ENCODE results near the gene PVR.
A peak's percentile ranks its signal among the peaks of the same experiment; 100 is the strongest.

Gene PVR

GRCh38 chr19:44661205-44661604 is 17.5 kb downstream of the PVR start (continued):
- TF ChIP-seq, protein P1, sequence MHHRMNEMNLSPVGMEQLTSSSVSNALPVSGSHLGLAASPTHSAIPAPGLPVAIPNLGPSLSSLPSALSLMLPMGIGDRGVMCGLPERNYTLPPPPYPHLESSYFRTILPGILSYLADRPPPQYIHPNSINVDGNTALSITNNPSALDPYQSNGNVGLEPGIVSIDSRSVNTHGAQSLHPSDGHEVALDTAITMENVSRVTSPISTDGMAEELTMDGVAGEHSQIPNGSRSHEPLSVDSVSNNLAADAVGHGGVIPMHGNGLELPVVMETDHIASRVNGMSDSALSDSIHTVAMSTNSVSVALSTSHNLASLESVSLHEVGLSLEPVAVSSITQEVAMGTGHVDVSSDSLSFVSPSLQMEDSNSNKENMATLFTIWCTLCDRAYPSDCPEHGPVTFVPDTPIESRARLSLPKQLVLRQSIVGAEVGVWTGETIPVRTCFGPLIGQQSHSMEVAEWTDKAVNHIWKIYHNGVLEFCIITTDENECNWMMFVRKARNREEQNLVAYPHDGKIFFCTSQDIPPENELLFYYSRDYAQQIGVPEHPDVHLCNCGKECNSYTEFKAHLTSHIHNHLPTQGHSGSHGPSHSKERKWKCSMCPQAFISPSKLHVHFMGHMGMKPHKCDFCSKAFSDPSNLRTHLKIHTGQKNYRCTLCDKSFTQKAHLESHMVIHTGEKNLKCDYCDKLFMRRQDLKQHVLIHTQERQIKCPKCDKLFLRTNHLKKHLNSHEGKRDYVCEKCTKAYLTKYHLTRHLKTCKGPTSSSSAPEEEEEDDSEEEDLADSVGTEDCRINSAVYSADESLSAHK (tag by site-specific recombination; IDR thresholded peaks at IDR 0.05) = no peak

GRCh38 chr19:44661904-44662303 is 18.2 kb downstream of the PVR start:
- no peaks in the 10 kb centered on the region for H3K9me3 ChIP-seq (ENCODE audit: control insufficient read depth, insufficient read depth, low read depth, low read length)
- POLR2A ChIA-PET = interaction anchor here (1.5 kb wide), 1 partner anchor 18 kb away, joined by 8 read pairs; the partner anchor contains the start of gene PVR
- no peak overlapping the region for H3K4me3 ChIP-seq (ENCODE audit: low read depth, low read length)
- H3K27ac ChIP-seq (ENCODE audit: extremely low read depth, low read depth, low read length) = no peak overlapping the region
- no peaks in the 10 kb centered on the region for H3K4me1 ChIP-seq (ENCODE audit: control insufficient read depth, insufficient read depth, low read length)
- no peak for TF ChIP-seq ZNF707 (tag by site-specific recombination; IDR thresholded peaks at IDR 0.05)
- TF ChIP-seq ZNF830 (tag by site-specific recombination; IDR thresholded peaks at IDR 0.05; ENCODE audit: low read depth) = no peak
- TF ChIP-seq, protein P1 (tag by site-specific recombination; IDR thresholded peaks at IDR 0.05) = no peak
- H3K36me3 ChIP-seq (ENCODE audit: control insufficient read depth in 2 of 2, insufficient read depth in 1 of 2, low read length in 2 of 2) = peaks cover 26 to 66% of the 10 kb centered on the region in 2 experiments; a peak in 2 of 3 replicates
- CTCF ChIA-PET = interaction anchor here (0.6 to 3.3 kb wide), 5 partner anchors 11 to 704 kb away, joined by 3 to 15 read pairs (median 4); no protein-coding TSS in a partner anchor

GRCh38 chr19:44662691-44663385 is 19.1 kb downstream of the PVR start:
- TF ChIP-seq SCRT1 (tag by site-specific recombination; IDR thresholded peaks at IDR 0.05; ENCODE audit: borderline replicate concordance) = no peak
- no peak for TF ChIP-seq ZNF174 (tag by site-specific recombination; IDR thresholded peaks at IDR 0.05)
- TF ChIP-seq ZNF221 (tag by site-specific recombination; IDR thresholded peaks at IDR 0.05; ENCODE audit: borderline replicate concordance) = no peak
- TF ChIP-seq FEZF1 (tag by site-specific recombination; IDR thresholded peaks at IDR 0.05) = peak; percentile 18; the same call in 1 of the 2 replicates
- no peak for TF ChIP-seq SP3 (tag by site-specific recombination; IDR thresholded peaks at IDR 0.05)
- CTCF ChIA-PET = interaction anchor here (0.6 to 3.3 kb wide), 7 partner anchors 14 to 111 kb away, joined by 4 to 15 read pairs (median 5); no protein-coding TSS in a partner anchor
- Histone ChIP-seq H3K9me3 (ENCODE audit: control insufficient read depth, insufficient read depth, low read depth, low read length) (no peaks in the 10 kb centered on the region), H3K4me3 (ENCODE audit: low read depth, low read length) (no peak overlapping the region), H3K27ac (ENCODE audit: extremely low read depth, low read depth, low read length) (no peak overlapping the region), H3K4me1 (ENCODE audit: control insufficient read depth, insufficient read depth, low read length) (no peaks in the 10 kb centered on the region), H3K36me3 (ENCODE audit: control insufficient read depth in 2 of 2, insufficient read depth in 1 of 2, low read length in 2 of 2) (peaks cover 25 to 58% of the 10 kb centered on the region in 2 experiments; a peak in 2 of 3 replicates)
- POLR2A ChIA-PET = interaction anchor here (0.6 to 1.5 kb wide), 3 partner anchors 12 to 55 kb away, joined by 5 to 8 read pairs (median 5); partner anchors contain the start of gene PVR

- Histone ChIP-seq H3K4me3 (ENCODE audit: low read depth, low read length) (no peak overlapping the region), H3K4me1 (ENCODE audit: control insufficient read depth, insufficient read depth, low read length) (no peaks in the 10 kb centered on the region), H3K36me3 (ENCODE audit: control insufficient read depth in 2 of 2, insufficient read depth in 1 of 2, low read length in 2 of 2) (peaks cover 25 to 46% of the 10 kb centered on the region in 2 experiments; a peak in 2 of 3 replicates), H3K27ac (ENCODE audit: extremely low read depth, low read depth, low read length) (no peak overlapping the region), H3K9me3 (ENCODE audit: control insufficient read depth, insufficient read depth, low read depth, low read length) (no peaks in the 10 kb centered on the region)
- ChIA-PET CTCF (interaction anchor here (0.7 to 3.3 kb wide), 7 partner anchors 15 to 180 kb away, joined by 3 to 15 read pairs (median 5); no protein-coding TSS in a partner anchor), POLR2A (no interaction called here)
- TF ChIP-seq ZNF555 (tag by site-specific recombination; conservative IDR thresholded peaks at IDR 0.05) (peak; percentile 53), ZNF76 (tag by site-specific recombination; IDR thresholded peaks at IDR 0.05; ENCODE audit: borderline replicate concordance, low read depth) (no peak), ZNF239 (tag by site-specific recombination; IDR thresholded peaks at IDR 0.05) (no peak), RBAK (tag by site-specific recombination; IDR thresholded peaks at IDR 0.05) (0 out of 2 replicates have a peak, but pooled peaks have one; percentile 32), ZNF701 (tag by site-specific recombination; IDR thresholded peaks at IDR 0.05) (no peak), ZBTB1 (tag by site-specific recombination; IDR thresholded peaks at IDR 0.05) (peak; percentile 41; the same call in 1 of the 2 replicates), ZNF433 (tag by site-specific recombination; IDR thresholded peaks at IDR 0.05; ENCODE audit: low read depth) (0 out of 2 replicates have a peak, but pooled peaks have one; percentile 13), ZNF133 (tag by site-specific recombination; IDR thresholded peaks at IDR 0.05) (no peak), ZNF629 (tag by site-specific recombination; IDR thresholded peaks at IDR 0.05) (no peak), ZNF174 (tag by site-specific recombination; IDR thresholded peaks at IDR 0.05) (no peak), ZNF341 (tag by site-specific recombination; IDR thresholded peaks at IDR 0.05; ENCODE audit: low read depth) (no peak), YY1 (tag by site-specific recombination; IDR thresholded peaks at IDR 0.05) (no peak), IKZF3 (tag by site-specific recombination; IDR thresholded peaks at IDR 0.05) (no peak), SCRT1 (tag by site-specific recombination; IDR thresholded peaks at IDR 0.05; ENCODE audit: borderline replicate concordance) (no peak)
- TF ChIP-seq, protein P2, sequence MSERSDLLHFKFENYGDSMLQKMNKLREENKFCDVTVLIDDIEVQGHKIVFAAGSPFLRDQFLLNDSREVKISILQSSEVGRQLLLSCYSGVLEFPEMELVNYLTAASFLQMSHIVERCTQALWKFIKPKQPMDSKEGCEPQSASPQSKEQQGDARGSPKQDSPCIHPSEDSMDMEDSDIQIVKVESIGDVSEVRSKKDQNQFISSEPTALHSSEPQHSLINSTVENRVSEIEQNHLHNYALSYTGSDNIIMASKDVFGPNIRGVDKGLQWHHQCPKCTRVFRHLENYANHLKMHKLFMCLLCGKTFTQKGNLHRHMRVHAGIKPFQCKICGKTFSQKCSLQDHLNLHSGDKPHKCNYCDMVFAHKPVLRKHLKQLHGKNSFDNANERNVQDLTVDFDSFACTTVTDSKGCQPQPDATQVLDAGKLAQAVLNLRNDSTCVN (tag by site-specific recombination; optimal IDR thresholded peaks at IDR 0.05) = no peak
Observed at GRCh38 chr19:44663996-44664395, 20.3 kb downstream of the PVR start.

Data from HEK293 (cell line).